HepG2 (cell line): ENCODE measurements around the gene TSC22D4. TPM values are rescaled to one million over a fixed set of nuclear protein-coding genes. Genes with fewer than 3 reads are reported as not detected.

ENCODE experiments used
- ATAC-seq: fragments of 200-7000 bp; cut with Tn5 transposase; 3 replicates; pipeline ENCODE4 v1.9.1; 2020; ENCODE audit warnings: mild to moderate bottlenecking, moderate library complexity
- BruUV-seq: library from RNA; stranded (reverse); fragments of 400-500 nt; replicated peaks from 2 replicates; lab custom pipeline; 2021; lab: Mats Ljungman, UMichigan
- CTCF ChIA-PET: fragments of 300-600 bp; formaldehyde crosslinking; extraction: SDS; loops from one replicate; lab custom pipeline; 2021; ENCODE audit warnings: low total read pairs, inconsistent platforms, low intra/inter-chr PET ratio; lab: Yijun Ruan, JAX
- POLR2A ChIA-PET: fragments of 350-600 bp; sonication (Branson Sonifier 250); formaldehyde crosslinking; loops from one replicate; lab custom pipeline; 2020; ENCODE audit warnings: antibody characterized with exemption, inconsistent platforms; lab: Yijun Ruan, JAX
- DNase-seq: peaks from one replicate; pipeline ENCODE4 v3.0.0-alpha.2; 2015; ENCODE audit warnings: low spot score
- FAIRE-seq: peaks from 3 replicates; lab custom pipeline; 2011; peaks lifted over from hg19 to GRCh38; lab: Jason Lieb, UNC
- H2AFZ ChIP-seq: one replicate; pipeline ENCODE4 v1.6.1; 2011; ENCODE audit warnings: low read length, inconsistent platforms
- H3K27ac ChIP-seq: fragments of 300-600 bp; 3 replicates; pipeline ENCODE4 v1.8.0; 2011; ENCODE audit warnings: mixed run types, mild to moderate bottlenecking, mixed read lengths, low read length, inconsistent platforms; ENCODE audit not compliant: insufficient read depth; ENCODE audit errors: extremely low read length
- H3K27me3 ChIP-seq, 2 experiments: fragments of 200-600 bp in 1 of 2; 2 replicates in 1 of 2; 3 replicates in 1 of 2; pipeline versions ENCODE4 v1.6.0 to v1.8.0; 2011; ENCODE audit warnings: low read length in 2 of 2, mild to moderate bottlenecking in 2 of 2, moderate library complexity in 2 of 2, inconsistent platforms in 1 of 2; ENCODE audit not compliant: insufficient read depth in 2 of 2, control insufficient read depth in 1 of 2
- H3K36me3 ChIP-seq, 2 experiments: fragments of 200-600 bp in 1 of 2; replicated peaks in 1 of 2; 2 replicates in 1 of 2; 3 replicates in 1 of 2; pipeline versions ENCODE4 v1.5.1 to v1.8.0; 2011; ENCODE audit warnings: low read length in 2 of 2, inconsistent platforms in 1 of 2; ENCODE audit not compliant: insufficient read depth in 2 of 2, control insufficient read depth in 1 of 2
- H3K4me1 ChIP-seq: 2 replicates; pipeline ENCODE4 v1.5.1; 2012; ENCODE audit warnings: low read length, inconsistent platforms; ENCODE audit not compliant: insufficient read depth
- H3K4me2 ChIP-seq: 2 replicates; pipeline ENCODE4 v1.6.0; 2011; ENCODE audit warnings: low read depth, low read length, inconsistent platforms
- H3K4me3 ChIP-seq, 3 experiments: fragments of 200-600 bp in 1 of 3; sonication (generic), shearing (Covaris generic) in 1 of 3; replicated peaks in 1 of 3; 2 replicates each; pipeline ENCODE4 v1.5.1; 2011 to 2016; ENCODE audit warnings: low read length in 3 of 3, inconsistent platforms in 2 of 3, low read depth in 2 of 3, mild to moderate bottlenecking in 2 of 3, control low read depth in 1 of 3, mixed read lengths in 1 of 3; ENCODE audit not compliant: insufficient read depth in 1 of 3
- H3K79me2 ChIP-seq: one replicate; pipeline ENCODE4 v1.6.1; 2011; ENCODE audit warnings: low read length, inconsistent platforms; ENCODE audit not compliant: insufficient read depth
- H3K9ac ChIP-seq: 2 replicates; pipeline ENCODE4 v1.6.0; 2011; ENCODE audit warnings: mild to moderate bottlenecking, low read depth, low read length, inconsistent platforms; ENCODE audit not compliant: insufficient read depth
- H3K9me3 ChIP-seq: 2 replicates; pipeline ENCODE4 v1.5.1; 2012; ENCODE audit warnings: mild to moderate bottlenecking, low read length
- H4K20me1 ChIP-seq: 2 replicates; pipeline ENCODE4 v1.6.0; 2011; ENCODE audit warnings: inconsistent platforms, mild to moderate bottlenecking, low read length, moderate library complexity; ENCODE audit not compliant: insufficient read depth
- AHR ChIP-seq: IDR thresholded peaks from 2 replicates; pipeline ENCODE4 v1.6.1; 2018; ENCODE audit warnings: missing genetic modification reagents, missing compliant biosample characterization
- CBFB ChIP-seq: sonication (generic); formaldehyde crosslinking; IDR thresholded peaks from 2 replicates; pipeline ENCODE4 v1.4.0; 2020; ENCODE audit warnings: missing genetic modification reagents
- DNMT3B ChIP-seq: conservative IDR thresholded peaks from 2 replicates; pipeline ENCODE4 v1.6.1; 2016; ENCODE audit warnings: missing biosample characterization, control low read depth
- DR1 ChIP-seq: sonication (generic); formaldehyde crosslinking; IDR thresholded peaks from 2 replicates; pipeline ENCODE4 v1.8.0; 2021; ENCODE audit warnings: mild to moderate bottlenecking, missing genetic modification reagents, inconsistent platforms
- HNRNPUL1 ChIP-seq: fragments of 200-400 bp; formaldehyde crosslinking; IDR thresholded peaks from 2 replicates; pipeline ENCODE4 v1.6.1; 2017; ENCODE audit warnings: low read depth, mild to moderate bottlenecking, low read length, moderate library complexity
- RFX1 ChIP-seq: fragments of 450-650 bp; IDR thresholded peaks from 2 replicates; pipeline ENCODE4 v1.6.1; 2017
- RXRB ChIP-seq: IDR thresholded peaks from 2 replicates; pipeline ENCODE4 v1.6.1; 2016; ENCODE audit warnings: borderline replicate concordance, missing genetic modification reagents, missing compliant biosample characterization
- SALL1 ChIP-seq: sonication (generic); formaldehyde crosslinking; IDR thresholded peaks from 2 replicates; pipeline ENCODE4 v1.8.0; 2022; ENCODE audit warnings: mild to moderate bottlenecking, missing genetic modification reagents
- SP2 ChIP-seq: sonication (generic); formaldehyde crosslinking; IDR thresholded peaks from 2 replicates; pipeline ENCODE4 v1.5.1; 2020; ENCODE audit warnings: mild to moderate bottlenecking, missing genetic modification reagents
- SUZ12 ChIP-seq: fragments of 150-350 bp; IDR thresholded peaks from 2 replicates; pipeline ENCODE4 v1.6.1; 2014; ENCODE audit warnings: low read depth, low read length
- YY1 ChIP-seq: IDR thresholded peaks from 2 replicates; pipeline ENCODE4 v1.6.1; 2011; ENCODE audit warnings: low read length, low read depth, moderate library complexity, mild to moderate bottlenecking; ENCODE audit not compliant: insufficient read depth, insufficient replicate concordance
- ZNF567 ChIP-seq: sonication (generic); formaldehyde crosslinking; IDR thresholded peaks from 2 replicates; pipeline ENCODE4 v1.8.1; 2023; ENCODE audit warnings: mild to moderate bottlenecking, missing genetic modification reagents, borderline replicate concordance
- ZNF569 ChIP-seq: sonication (generic); formaldehyde crosslinking; IDR thresholded peaks from 2 replicates; pipeline ENCODE4 v1.5.0; 2020; ENCODE audit warnings: mild to moderate bottlenecking, missing genetic modification reagents, moderate library complexity, borderline replicate concordance
- ZNF570 ChIP-seq: sonication (generic); formaldehyde crosslinking; IDR thresholded peaks from 2 replicates; pipeline ENCODE4 v1.4.0; 2020; ENCODE audit warnings: mild to moderate bottlenecking, missing genetic modification reagents, borderline replicate concordance
- ZNF75D ChIP-seq: sonication (generic); formaldehyde crosslinking; IDR thresholded peaks from 2 replicates; pipeline ENCODE4 v1.8.1; 2023; ENCODE audit warnings: missing genetic modification reagents, mild to moderate bottlenecking, borderline replicate concordance
- WGBS: methylation state at CpG from one replicate; pipeline ENCODE4 v1.1.6; 2017; ENCODE audit warnings: low lambda C conversion rate; 5-methylcytosine and 5-hydroxymethylcytosine counted together
- in situ Hi-C: cut with HindIII; loops from 2 replicates; pipeline ENCODE4 v1.10.0; 2017; ENCODE audit warnings: low pct_unique_long_range_greater_than_20kb; ENCODE audit not compliant: extremely low pct_ligation_motif_present
- intact Hi-C: fragments of 100-400 bp; cut with micrococcal nuclease; formaldehyde crosslinking; loops from one replicate; pipeline ENCODE4 v1.10.0; 2022; ENCODE audit not compliant: unreplicated experiment
- polyA plus RNA-seq, 8 experiments: library from polyadenylated mRNA; depleted of rRNA in 3 of 8; stranded (reverse) in 7 of 8; unstranded in 1 of 8; fragments of >200 nt; fragmentation: Illumina TruSeq in 4 of 8; extraction: Trizol in 4 of 8; gene quantifications; 2 replicates each; pipeline versions ENCODE4 v1.2.1 to v1.2.3, GENCODE V29; 2011 to 2016; ENCODE audit warnings: low read depth in 4 of 8, missing spikeins in 1 of 8, mixed read lengths in 1 of 8; ENCODE audit not compliant: insufficient read depth in 1 of 8
- total RNA-seq, 5 experiments: library from RNA; depleted of rRNA; stranded (reverse); fragments of >200 nt; fragmentation: Illumina TruSeq; extraction: Trizol; gene quantifications; 2 replicates each; pipeline ENCODE4 v1.2.3, GENCODE V29; 2016; ENCODE audit warnings: low read depth in 1 of 5
- TF ChIP-seq, protein P1 (sequence below): sonication (generic); formaldehyde crosslinking; IDR thresholded peaks from 2 replicates; pipeline ENCODE4 v1.8.1; 2023; ENCODE audit warnings: missing genetic modification reagents, inconsistent platforms, borderline replicate concordance
- TF ChIP-seq, protein P2 (sequence below): sonication (generic); formaldehyde crosslinking; conservative IDR thresholded peaks from 2 replicates; pipeline ENCODE4 v1.4.0; 2020; ENCODE audit warnings: missing genetic modification reagents
- TF ChIP-seq, protein P3 (sequence below): sonication (generic); formaldehyde crosslinking; IDR thresholded peaks from 2 replicates; pipeline ENCODE4 v1.9.0; 2021; ENCODE audit warnings: missing genetic modification reagents, borderline replicate concordance

The TSC22D4 gene
- total and polyA plus RNA-seq, 2 of the 13 experiments (the other 11 are each of a cell fraction or from before 2014, with no cell fraction given) = 7.7 to 8.7 TPM

DNA sequence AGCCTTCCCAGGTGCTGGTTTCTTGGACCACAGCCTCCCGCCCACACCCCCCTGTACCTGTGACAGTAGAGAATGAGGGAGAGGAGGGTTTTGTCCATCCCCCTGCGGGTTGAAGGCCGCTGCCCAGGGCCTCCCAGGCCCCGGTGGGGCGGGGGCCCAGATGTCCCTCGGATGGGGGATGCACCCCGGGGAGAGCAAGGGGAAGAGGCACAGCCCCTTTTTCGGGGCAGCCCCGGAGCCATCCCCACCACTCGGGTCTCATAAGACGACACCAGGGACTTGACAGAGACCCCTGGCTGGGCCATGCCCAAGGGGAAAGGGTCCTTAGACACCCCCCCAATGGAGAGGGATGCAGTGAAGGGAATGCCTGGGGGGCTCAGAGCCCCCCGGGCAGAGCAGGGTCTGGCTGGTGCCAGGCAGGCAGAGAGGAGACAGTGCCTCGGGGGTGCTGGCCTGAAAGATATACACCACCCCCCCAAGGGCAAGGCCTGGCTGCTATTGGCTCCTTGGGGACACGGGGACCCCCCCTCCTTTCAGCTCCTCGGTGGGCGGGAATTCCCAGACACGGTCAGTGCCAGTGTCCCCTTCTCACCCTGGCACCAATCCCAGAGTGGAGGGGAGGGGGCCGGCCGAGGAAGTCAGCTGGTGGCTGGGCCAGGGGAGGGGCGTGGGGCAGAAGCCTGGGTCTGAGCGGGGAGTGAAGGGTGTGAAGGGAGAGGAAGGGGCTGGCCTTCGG lies 11.2 kb downstream of the TSC22D4 start:
- intact Hi-C loops (loop anchor here (5.0 kb wide), 1 partner anchor 94 kb away; no protein-coding TSS in a partner anchor), in situ Hi-C loops (loop anchor here (10.0 kb wide), 1 partner anchor 227 kb away; the partner anchor contains the start of gene GIGYF1)
- Histone ChIP-seq H3K9ac (no peak overlapping the region), H3K9me3 (no peaks in the 10 kb centered on the region), H4K20me1 (no peaks in the 10 kb centered on the region), H2AFZ (no peak overlapping the region), H3K4me2 (no peak overlapping the region), H3K4me1 (peaks cover 27% of the 10 kb centered on the region), H3K27me3 (peaks cover 0 to 2% of the 10 kb centered on the region in 2 experiments; a peak in 1 of 5 replicates), H3K36me3 (peaks cover 0 to under 1% of the 10 kb centered on the region in 2 experiments; a peak in 1 of 5 replicates), H3K4me3 (no peak overlapping the region), H3K79me2 (no peaks in the 10 kb centered on the region), H3K27ac (no peak overlapping the region)
- POLR2A ChIA-PET = no interaction called here
- FAIRE-seq = no peak
- no TSS peak for BruUV-seq
- ATAC-seq = no peak
- no peak for DNase-seq
- CTCF ChIA-PET = interaction anchor here (0.7 to 2.7 kb wide), 2 partner anchors 15 kb away, joined by 5 to 32 read pairs; partner anchors contain the start of gene NYAP1
- WGBS = 84% methylated on average over 17 of the region's 22 CpGs
- TF ChIP-seq ZNF567 (CRISPR knock-in tag) (no peak), RXRB (CRISPR knock-in tag) (no peak), YY1 (no peak), SP2 (CRISPR knock-in tag) (no peak), ZNF570 (CRISPR knock-in tag) (no peak), AHR (no peak), CBFB (CRISPR knock-in tag) (no peak), DR1 (CRISPR knock-in tag) (no peak), HNRNPUL1 (no peak), SALL1 (CRISPR knock-in tag) (no peak), ZNF75D (no peak), RFX1 (no peak), SUZ12 (no peak), ZNF569 (CRISPR knock-in tag) (no peak), DNMT3B (CRISPR knock-in tag) (no peak)
- TF ChIP-seq, protein P1, sequence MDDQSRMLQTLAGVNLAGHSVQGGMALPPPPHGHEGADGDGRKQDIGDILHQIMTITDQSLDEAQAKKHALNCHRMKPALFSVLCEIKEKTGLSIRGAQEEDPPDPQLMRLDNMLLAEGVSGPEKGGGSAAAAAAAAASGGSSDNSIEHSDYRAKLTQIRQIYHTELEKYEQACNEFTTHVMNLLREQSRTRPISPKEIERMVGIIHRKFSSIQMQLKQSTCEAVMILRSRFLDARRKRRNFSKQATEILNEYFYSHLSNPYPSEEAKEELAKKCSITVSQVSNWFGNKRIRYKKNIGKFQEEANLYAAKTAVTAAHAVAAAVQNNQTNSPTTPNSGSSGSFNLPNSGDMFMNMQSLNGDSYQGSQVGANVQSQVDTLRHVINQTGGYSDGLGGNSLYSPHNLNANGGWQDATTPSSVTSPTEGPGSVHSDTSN (CRISPR knock-in tag) = no peak
- TF ChIP-seq, protein P2, sequence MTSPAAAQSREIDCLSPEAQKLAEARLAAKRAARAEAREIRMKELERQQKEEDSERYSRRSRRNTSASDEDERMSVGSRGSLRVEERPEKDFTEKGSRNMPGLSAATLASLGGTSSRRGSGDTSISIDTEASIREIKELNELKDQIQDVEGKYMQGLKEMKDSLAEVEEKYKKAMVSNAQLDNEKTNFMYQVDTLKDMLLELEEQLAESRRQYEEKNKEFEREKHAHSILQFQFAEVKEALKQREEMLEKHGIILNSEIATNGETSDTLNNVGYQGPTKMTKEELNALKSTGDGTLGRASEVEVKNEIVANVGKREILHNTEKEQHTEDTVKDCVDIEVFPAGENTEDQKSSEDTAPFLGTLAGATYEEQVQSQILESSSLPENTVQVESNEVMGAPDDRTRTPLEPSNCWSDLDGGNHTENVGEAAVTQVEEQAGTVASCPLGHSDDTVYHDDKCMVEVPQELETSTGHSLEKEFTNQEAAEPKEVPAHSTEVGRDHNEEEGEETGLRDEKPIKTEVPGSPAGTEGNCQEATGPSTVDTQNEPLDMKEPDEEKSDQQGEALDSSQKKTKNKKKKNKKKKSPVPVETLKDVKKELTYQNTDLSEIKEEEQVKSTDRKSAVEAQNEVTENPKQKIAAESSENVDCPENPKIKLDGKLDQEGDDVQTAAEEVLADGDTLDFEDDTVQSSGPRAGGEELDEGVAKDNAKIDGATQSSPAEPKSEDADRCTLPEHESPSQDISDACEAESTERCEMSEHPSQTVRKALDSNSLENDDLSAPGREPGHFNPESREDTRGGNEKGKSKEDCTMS = no peak
- TF ChIP-seq, protein P3, sequence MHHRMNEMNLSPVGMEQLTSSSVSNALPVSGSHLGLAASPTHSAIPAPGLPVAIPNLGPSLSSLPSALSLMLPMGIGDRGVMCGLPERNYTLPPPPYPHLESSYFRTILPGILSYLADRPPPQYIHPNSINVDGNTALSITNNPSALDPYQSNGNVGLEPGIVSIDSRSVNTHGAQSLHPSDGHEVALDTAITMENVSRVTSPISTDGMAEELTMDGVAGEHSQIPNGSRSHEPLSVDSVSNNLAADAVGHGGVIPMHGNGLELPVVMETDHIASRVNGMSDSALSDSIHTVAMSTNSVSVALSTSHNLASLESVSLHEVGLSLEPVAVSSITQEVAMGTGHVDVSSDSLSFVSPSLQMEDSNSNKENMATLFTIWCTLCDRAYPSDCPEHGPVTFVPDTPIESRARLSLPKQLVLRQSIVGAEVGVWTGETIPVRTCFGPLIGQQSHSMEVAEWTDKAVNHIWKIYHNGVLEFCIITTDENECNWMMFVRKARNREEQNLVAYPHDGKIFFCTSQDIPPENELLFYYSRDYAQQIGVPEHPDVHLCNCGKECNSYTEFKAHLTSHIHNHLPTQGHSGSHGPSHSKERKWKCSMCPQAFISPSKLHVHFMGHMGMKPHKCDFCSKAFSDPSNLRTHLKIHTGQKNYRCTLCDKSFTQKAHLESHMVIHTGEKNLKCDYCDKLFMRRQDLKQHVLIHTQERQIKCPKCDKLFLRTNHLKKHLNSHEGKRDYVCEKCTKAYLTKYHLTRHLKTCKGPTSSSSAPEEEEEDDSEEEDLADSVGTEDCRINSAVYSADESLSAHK = no peak
